ENCODE results near the gene DOLK. TPM values are rescaled to one million over a fixed set of nuclear protein-coding genes. Genes with fewer than 3 reads are reported as not detected.
A peak's percentile ranks its signal among the peaks of the same experiment; 100 is the strongest.

The DOLK gene
- total and polyA plus RNA-seq, 2 donors (not counting 1 experiment from before 2014, with no cell fraction given), result 3.0 to 12.2 TPM

GRCh38 chr9:128898845-128899565 lies 48.4 kb downstream of the DOLK start:
- peaks cover 40 to 60% of the 10 kb centered on the region in 2 donors for H3K4me1 ChIP-seq (ENCODE audit: control insufficient read depth in 2 of 2, insufficient read depth in 2 of 2, low read length in 2 of 2)
- ChIA-PET CTCF (interaction anchor here (0.6 to 1.3 kb wide), 2 partner anchors 15 to 19 kb away, joined by 3 read pairs; no protein-coding TSS in a partner anchor), POLR2A (no interaction called here)
- WGBS (ENCODE audit: insufficient coverage), result 98% methylated on average over 11 of the region's 18 CpGs
- H3K27me3 Mint-ChIP-seq, result no peaks in the 10 kb centered on the region
- H3K4me3 ChIP-seq (ENCODE audit: control extremely low read depth in 1 of 5, extremely low read depth in 1 of 5, insufficient read depth in 1 of 5, low read depth in 2 of 5, low read length in 4 of 5), result no peak overlapping the region
- peak overlapping the region; percentile 28 for H3K4me2 ChIP-seq (replicated peaks; ENCODE audit: low read depth, low read length, poor library complexity, severe bottlenecking)
- no peaks in the 10 kb centered on the region for H3K27me3 ChIP-seq (replicated peaks in 1 of 4; ENCODE audit: control extremely low read depth in 1 of 4, control insufficient read depth in 3 of 4, insufficient read depth in 4 of 4, low read length in 3 of 4)
- peaks cover 0 to 14% of the 10 kb centered on the region in 2 experiments for H3K36me3 ChIP-seq (replicated peaks in 1 of 2; ENCODE audit: control extremely low read depth in 1 of 2, control insufficient read depth in 1 of 2, extremely low read depth in 1 of 2, insufficient read depth in 2 of 2, low read length in 1 of 2)
- ATAC-seq (ENCODE audit: low read depth) (no peak), DNase-seq (no peak)
- H3K9ac ChIP-seq (ENCODE audit: low read length), result no peak overlapping the region
- H3K79me2 ChIP-seq (ENCODE audit: control insufficient read depth, insufficient read depth, low read length), result peaks cover 40% of the 10 kb centered on the region
- H3K27ac ChIP-seq (ENCODE audit: low read length in 2 of 2), result peak overlapping the region; percentile 34 to 93
- H3K4me3 Mint-ChIP-seq, result no peak overlapping the region
- no peaks in the 10 kb centered on the region for H3K9me3 Mint-ChIP-seq (ENCODE audit: insufficient read depth)
- H3K9me3 ChIP-seq (ENCODE audit: control extremely low read depth in 1 of 3, control insufficient read depth in 2 of 3, insufficient read depth in 1 of 3, low read length in 2 of 3), result no peaks in the 10 kb centered on the region
- TF ChIP-seq EZH2 (IDR thresholded peaks at IDR 0.05; ENCODE audit: borderline replicate concordance, insufficient read depth, low read depth, low read length, poor library complexity, severe bottlenecking), result no peak
- no peak for TF ChIP-seq CTCF (IDR thresholded peaks at IDR 0.05)
- peak overlapping the region; percentile 10 for H2AFZ ChIP-seq (ENCODE audit: insufficient read depth, low read depth, low read length, poor library complexity, severe bottlenecking)
- H3K4me1 Mint-ChIP-seq, result peaks cover 53% of the 10 kb centered on the region
- H3K27ac Mint-ChIP-seq, result peak overlapping the region; percentile 84
- intact Hi-C loops (cut with micrococcal nuclease), result no loop called here
- H4K20me1 ChIP-seq (ENCODE audit: control insufficient read depth, insufficient read depth, low read length, poor library complexity, severe bottlenecking), result no peaks in the 10 kb centered on the region

DNA sequence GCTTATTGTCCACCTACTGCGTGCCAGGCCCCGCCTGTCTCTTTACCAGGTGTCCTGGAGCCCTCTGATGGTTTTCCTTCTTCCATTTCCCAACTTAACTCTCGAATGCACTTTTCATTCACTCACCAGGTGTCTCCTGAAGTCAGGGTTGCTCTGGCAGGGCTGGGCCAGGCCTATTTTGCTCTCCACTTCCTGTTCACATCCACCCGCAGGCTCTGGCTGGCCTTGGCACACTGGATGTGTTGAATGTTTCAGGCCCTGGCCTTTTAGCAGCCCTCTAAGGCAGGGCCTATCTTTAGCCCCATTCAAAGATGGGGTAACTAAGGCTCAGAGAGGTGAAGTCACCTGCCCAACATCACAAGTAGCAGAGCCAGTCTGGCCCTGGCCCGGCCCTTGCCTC lies 49.0 kb downstream of the DOLK start:
- intact Hi-C loops (cut with micrococcal nuclease), result no loop called here
- Histone ChIP-seq H4K20me1 (ENCODE audit: control insufficient read depth, insufficient read depth, low read length, poor library complexity, severe bottlenecking) (no peaks in the 10 kb centered on the region), H3K27ac (ENCODE audit: low read length in 2 of 2) (peak overlapping the region; percentile 7 to 93), H3K27me3 (replicated peaks in 1 of 4; ENCODE audit: control extremely low read depth in 1 of 4, control insufficient read depth in 3 of 4, insufficient read depth in 4 of 4, low read length in 3 of 4) (no peaks in the 10 kb centered on the region), H3K79me2 (ENCODE audit: control insufficient read depth, insufficient read depth, low read length) (peaks cover 40% of the 10 kb centered on the region), H3K4me2 (replicated peaks; ENCODE audit: low read depth, low read length, poor library complexity, severe bottlenecking) (no peak overlapping the region), H3K4me1 (ENCODE audit: control insufficient read depth in 2 of 2, insufficient read depth in 2 of 2, low read length in 2 of 2) (peaks cover 40 to 57% of the 10 kb centered on the region in 2 donors), H2AFZ (ENCODE audit: insufficient read depth, low read depth, low read length, poor library complexity, severe bottlenecking) (no peak overlapping the region), H3K4me3 (ENCODE audit: control extremely low read depth in 1 of 5, extremely low read depth in 1 of 5, insufficient read depth in 1 of 5, low read depth in 2 of 5, low read length in 4 of 5) (no peak overlapping the region), H3K9me3 (ENCODE audit: control extremely low read depth in 1 of 3, control insufficient read depth in 2 of 3, insufficient read depth in 1 of 3, low read length in 2 of 3) (no peaks in the 10 kb centered on the region), H3K9ac (ENCODE audit: low read length) (no peak overlapping the region), H3K36me3 (replicated peaks in 1 of 2; ENCODE audit: control extremely low read depth in 1 of 2, control insufficient read depth in 1 of 2, extremely low read depth in 1 of 2, insufficient read depth in 2 of 2, low read length in 1 of 2) (peaks cover 0 to 16% of the 10 kb centered on the region in 2 experiments)
- POLR2A ChIA-PET, result no interaction called here
- WGBS (ENCODE audit: insufficient coverage), result 88% methylated on average over 4 of the region's 5 CpGs
- ATAC-seq (ENCODE audit: low read depth) (no peak), DNase-seq (no peak)
- Mint-ChIP-seq H3K27ac (peak overlapping the region; percentile 50), H3K27me3 (no peaks in the 10 kb centered on the region), H3K9me3 (ENCODE audit: insufficient read depth) (no peaks in the 10 kb centered on the region), H3K4me3 (no peak overlapping the region), H3K4me1 (peaks cover 53% of the 10 kb centered on the region)
- CTCF ChIA-PET, result interaction anchor here (1.3 kb wide), 1 partner anchor 14 kb away, joined by 3 read pairs; no protein-coding TSS in a partner anchor
- no peak for TF ChIP-seq CTCF (IDR thresholded peaks at IDR 0.05)
- TF ChIP-seq EZH2 (IDR thresholded peaks at IDR 0.05; ENCODE audit: borderline replicate concordance, insufficient read depth, low read depth, low read length, poor library complexity, severe bottlenecking), result no peak
